ENCODE measurements around the gene DICER1.

Gene DICER1

DNA sequence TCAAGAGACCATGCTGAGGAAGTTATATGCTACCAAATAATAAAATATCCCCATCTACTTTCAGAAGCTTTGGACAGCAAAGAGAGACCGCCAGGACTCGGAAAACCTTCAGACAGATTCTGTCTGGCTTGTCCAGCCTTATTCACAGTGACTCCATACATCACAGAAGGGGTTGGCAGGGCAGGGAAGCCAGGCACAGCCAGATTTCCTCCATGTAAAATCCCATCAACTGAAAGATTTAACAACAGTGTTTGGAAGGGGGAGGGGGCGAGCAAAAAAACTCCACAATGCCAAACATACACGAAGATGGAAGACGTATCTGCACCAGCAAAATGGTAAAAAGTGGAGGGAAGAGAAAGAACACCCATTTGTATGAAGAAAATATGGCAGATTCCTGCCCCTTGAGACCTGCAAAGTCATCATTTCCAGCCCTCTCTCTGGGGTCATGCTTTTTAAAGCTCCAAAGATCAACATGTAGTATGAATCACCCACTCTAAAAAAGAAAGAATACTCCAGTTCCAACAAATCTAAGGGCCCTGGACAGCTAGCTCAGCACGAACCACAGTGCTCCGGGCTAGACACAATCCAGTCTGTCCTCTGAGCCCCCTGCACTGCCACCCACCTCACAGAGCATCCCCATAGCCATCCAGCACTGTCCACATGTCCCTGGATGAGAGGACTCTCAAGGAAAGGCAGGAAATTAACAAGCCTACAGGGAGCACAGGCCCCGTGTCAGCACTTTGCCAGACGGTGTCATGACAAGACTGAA, 116.4 kb downstream of the DICER1 start:
- DNase-seq (ENCODE audit: extremely low spot score) = no peak
- no peak for TF ChIP-seq ELF4 (IDR thresholded peaks at IDR 0.05)
- no peak for TF ChIP-seq SUZ12 (IDR thresholded peaks at IDR 0.05)
- TF ChIP-seq HDGF (IDR thresholded peaks at IDR 0.05; ENCODE audit: borderline replicate concordance) = no peak
- no peak for TF ChIP-seq CTBP1 (IDR thresholded peaks at IDR 0.05; ENCODE audit: borderline replicate concordance)
- TF ChIP-seq FOXK2 (IDR thresholded peaks at IDR 0.05) = no peak
- no peak for TF ChIP-seq L3MBTL2 (conservative IDR thresholded peaks at IDR 0.05)
- no peak for TF ChIP-seq FOXA1 (IDR thresholded peaks at IDR 0.05)
- no peak for TF ChIP-seq FOXM1 (IDR thresholded peaks at IDR 0.05; ENCODE audit: borderline replicate concordance)
- no peak for TF ChIP-seq ZNF384 (IDR thresholded peaks at IDR 0.05)
- no peak for TF ChIP-seq LEF1 (IDR thresholded peaks at IDR 0.05; ENCODE audit: borderline replicate concordance)
- TF ChIP-seq TARDBP (IDR thresholded peaks at IDR 0.05) = no peak
- TF ChIP-seq NFRKB (IDR thresholded peaks at IDR 0.05) = no peak
- TF ChIP-seq SP1 (IDR thresholded peaks at IDR 0.05) = no peak
- no peak for TF ChIP-seq BHLHE40 (IDR thresholded peaks at IDR 0.05; ENCODE audit: borderline replicate concordance)
- TF ChIP-seq, protein P1, sequence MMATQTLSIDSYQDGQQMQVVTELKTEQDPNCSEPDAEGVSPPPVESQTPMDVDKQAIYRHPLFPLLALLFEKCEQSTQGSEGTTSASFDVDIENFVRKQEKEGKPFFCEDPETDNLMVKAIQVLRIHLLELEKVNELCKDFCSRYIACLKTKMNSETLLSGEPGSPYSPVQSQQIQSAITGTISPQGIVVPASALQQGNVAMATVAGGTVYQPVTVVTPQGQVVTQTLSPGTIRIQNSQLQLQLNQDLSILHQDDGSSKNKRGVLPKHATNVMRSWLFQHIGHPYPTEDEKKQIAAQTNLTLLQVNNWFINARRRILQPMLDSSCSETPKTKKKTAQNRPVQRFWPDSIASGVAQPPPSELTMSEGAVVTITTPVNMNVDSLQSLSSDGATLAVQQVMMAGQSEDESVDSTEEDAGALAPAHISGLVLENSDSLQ (IDR thresholded peaks at IDR 0.05) = no peak
- no peak for TF ChIP-seq ARNT (IDR thresholded peaks at IDR 0.05)
- ChIA-PET CTCF (no interaction called here), POLR2A (no interaction called here)

DNA sequence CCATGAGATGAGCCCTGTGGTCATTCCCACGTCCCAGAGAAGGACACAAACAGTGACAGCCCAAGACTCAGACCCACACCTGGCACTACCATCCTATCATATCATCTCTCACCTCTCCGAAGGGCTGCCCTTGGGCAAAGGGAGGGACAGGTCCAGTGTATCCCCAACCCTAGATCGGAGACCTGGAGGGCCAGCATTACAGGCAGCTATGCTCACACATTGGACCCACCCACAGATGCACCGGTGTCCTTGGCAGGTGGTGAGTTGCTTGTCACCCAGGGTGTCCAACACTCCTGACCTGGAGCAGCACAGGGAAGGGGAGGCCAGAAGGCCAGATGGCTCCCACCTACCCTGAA, 117.4 kb downstream of the DICER1 start:
- TF ChIP-seq ZNF384 (IDR thresholded peaks at IDR 0.05) = no peak
- no peak for TF ChIP-seq FOXA1 (IDR thresholded peaks at IDR 0.05)
- TF ChIP-seq FOXM1 (IDR thresholded peaks at IDR 0.05; ENCODE audit: borderline replicate concordance) = no peak
- TF ChIP-seq L3MBTL2 (conservative IDR thresholded peaks at IDR 0.05) = no peak
- no peak for TF ChIP-seq NFRKB (IDR thresholded peaks at IDR 0.05)
- TF ChIP-seq TARDBP (IDR thresholded peaks at IDR 0.05) = no peak
- no peak for TF ChIP-seq ARNT (IDR thresholded peaks at IDR 0.05)
- ChIA-PET CTCF (no interaction called here), POLR2A (no interaction called here)
- DNase-seq (ENCODE audit: extremely low spot score) = no peak

DNA sequence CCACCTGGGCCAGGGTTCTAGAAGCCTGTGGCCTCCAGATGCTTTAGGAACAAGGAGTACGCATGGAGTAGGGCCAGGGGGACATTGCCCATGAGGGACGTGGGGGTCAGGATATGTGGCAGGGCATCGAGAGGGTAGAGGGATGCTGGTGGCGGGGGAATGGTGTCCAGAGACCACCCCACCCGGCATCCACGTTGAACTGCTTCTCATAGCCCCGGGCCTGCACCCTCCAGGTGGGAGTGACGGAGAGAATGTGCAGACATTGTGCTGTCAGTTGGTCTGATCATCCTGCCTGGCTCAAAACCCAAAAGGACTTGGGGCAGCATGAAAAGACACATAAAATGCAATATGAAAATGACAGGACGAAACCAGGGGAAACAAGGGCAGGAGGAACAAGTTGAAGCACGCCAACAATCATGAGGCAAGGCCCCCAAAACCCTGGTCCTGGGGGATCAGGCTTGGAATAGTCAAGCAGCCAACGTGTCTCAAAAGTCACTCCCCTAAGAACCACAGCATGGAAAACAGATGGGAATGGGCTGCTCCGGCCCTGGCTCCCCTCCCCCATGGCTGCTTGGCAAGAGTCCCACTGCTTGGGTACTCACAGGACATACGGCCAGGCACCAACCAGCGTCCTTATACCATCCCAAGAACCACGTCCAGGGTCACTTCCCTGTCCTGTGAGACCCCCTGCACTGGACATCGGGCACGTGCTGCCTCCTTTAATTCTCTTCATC, 117.9 kb downstream of the DICER1 start:
- no peak for DNase-seq (ENCODE audit: extremely low spot score)
- POLR2A ChIA-PET = no interaction called here
- TF ChIP-seq L3MBTL2 (conservative IDR thresholded peaks at IDR 0.05) (no peak), FOXK2 (IDR thresholded peaks at IDR 0.05) (no peak), SP1 (IDR thresholded peaks at IDR 0.05) (no peak), FOXM1 (IDR thresholded peaks at IDR 0.05; ENCODE audit: borderline replicate concordance) (no peak), TARDBP (IDR thresholded peaks at IDR 0.05) (no peak), LEF1 (IDR thresholded peaks at IDR 0.05; ENCODE audit: borderline replicate concordance) (no peak), ELF4 (IDR thresholded peaks at IDR 0.05) (no peak), CTBP1 (IDR thresholded peaks at IDR 0.05; ENCODE audit: borderline replicate concordance) (no peak), ZNF384 (IDR thresholded peaks at IDR 0.05) (no peak), SUZ12 (IDR thresholded peaks at IDR 0.05) (no peak), FOXA1 (IDR thresholded peaks at IDR 0.05) (no peak), BHLHE40 (IDR thresholded peaks at IDR 0.05; ENCODE audit: borderline replicate concordance) (no peak), HDGF (IDR thresholded peaks at IDR 0.05; ENCODE audit: borderline replicate concordance) (no peak), ARNT (IDR thresholded peaks at IDR 0.05) (no peak)
- CTCF ChIA-PET = no interaction called here

DNA sequence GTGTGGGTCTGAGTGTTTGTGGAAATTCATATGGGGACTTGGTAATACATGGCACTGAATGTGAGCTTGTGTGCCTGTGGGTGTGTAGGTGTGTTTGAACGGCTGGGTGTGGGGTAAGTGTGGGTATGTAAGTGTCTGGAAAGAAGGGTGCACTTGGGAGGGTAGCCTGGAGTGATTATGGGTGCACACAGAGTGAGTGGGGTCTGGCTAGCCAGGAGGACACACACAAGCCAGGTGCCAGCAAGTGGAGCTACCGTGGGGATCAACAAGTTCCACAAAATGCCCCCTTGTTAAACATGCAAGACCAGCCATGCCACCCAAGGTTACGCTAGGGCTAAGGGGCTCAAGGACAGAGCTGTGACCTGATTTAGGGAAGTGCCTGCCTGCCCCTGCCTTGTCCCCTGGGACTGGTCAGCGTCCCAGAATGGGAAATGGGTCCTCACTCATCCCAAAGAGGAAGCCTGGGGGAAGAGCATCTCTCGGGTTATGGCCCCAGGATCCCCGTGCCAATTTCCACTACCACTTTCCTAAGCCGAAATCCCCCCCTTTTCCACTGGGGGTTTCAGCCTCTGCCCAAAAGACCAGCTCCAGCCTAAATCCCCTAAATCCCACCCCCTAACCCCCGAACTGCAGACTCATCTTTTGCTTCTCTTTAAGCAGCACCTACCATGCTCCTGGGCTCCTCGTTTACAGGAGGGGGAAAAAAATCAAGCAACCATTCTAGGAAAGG, 118.6 kb downstream of the DICER1 start:
- POLR2A ChIA-PET = no interaction called here
- TF ChIP-seq NFRKB (IDR thresholded peaks at IDR 0.05) (no peak), FOXK2 (IDR thresholded peaks at IDR 0.05) (no peak), BHLHE40 (IDR thresholded peaks at IDR 0.05; ENCODE audit: borderline replicate concordance) (no peak), FOXA1 (IDR thresholded peaks at IDR 0.05) (no peak), ELF4 (IDR thresholded peaks at IDR 0.05) (no peak), LEF1 (IDR thresholded peaks at IDR 0.05; ENCODE audit: borderline replicate concordance) (no peak), TARDBP (IDR thresholded peaks at IDR 0.05) (no peak), L3MBTL2 (conservative IDR thresholded peaks at IDR 0.05) (no peak), SUZ12 (IDR thresholded peaks at IDR 0.05) (no peak), ARNT (IDR thresholded peaks at IDR 0.05) (no peak), HDGF (IDR thresholded peaks at IDR 0.05; ENCODE audit: borderline replicate concordance) (no peak), SP1 (IDR thresholded peaks at IDR 0.05) (no peak), ZNF384 (IDR thresholded peaks at IDR 0.05) (no peak), CTBP1 (IDR thresholded peaks at IDR 0.05; ENCODE audit: borderline replicate concordance) (no peak), FOXM1 (IDR thresholded peaks at IDR 0.05; ENCODE audit: borderline replicate concordance) (no peak)
- TF ChIP-seq, protein P1 (IDR thresholded peaks at IDR 0.05) = no peak
- CTCF ChIA-PET = no interaction called here
- DNase-seq (ENCODE audit: extremely low spot score) = no peak

DNA sequence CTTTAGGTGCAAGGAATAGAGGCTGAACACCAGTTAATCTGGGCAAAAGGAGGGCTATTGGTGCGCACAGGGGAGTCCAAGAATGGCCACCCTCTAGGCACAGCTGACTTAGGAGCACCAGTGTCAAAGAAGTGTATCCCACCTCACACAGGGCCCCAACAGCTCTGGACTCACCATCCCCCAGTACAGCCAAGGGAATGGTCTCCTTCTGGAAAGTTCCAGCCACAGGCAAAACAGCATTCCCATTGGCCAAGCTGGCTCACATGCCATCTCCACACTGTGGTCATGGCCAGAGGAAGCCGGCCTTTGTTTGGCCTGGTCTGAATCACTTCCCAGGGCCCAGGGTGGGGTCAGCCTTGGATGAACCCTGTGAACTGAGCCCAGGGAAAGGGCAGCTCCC, 120.1 kb downstream of the DICER1 start:
- ChIA-PET CTCF (no interaction called here), POLR2A (no interaction called here)
- TF ChIP-seq SUZ12 (IDR thresholded peaks at IDR 0.05) = no peak
- no peak for TF ChIP-seq LEF1 (IDR thresholded peaks at IDR 0.05; ENCODE audit: borderline replicate concordance)
- no peak for TF ChIP-seq L3MBTL2 (conservative IDR thresholded peaks at IDR 0.05)
- no peak for TF ChIP-seq ELF4 (IDR thresholded peaks at IDR 0.05)
- TF ChIP-seq ARNT (IDR thresholded peaks at IDR 0.05) = no peak
- no peak for DNase-seq (ENCODE audit: extremely low spot score)

Measured in HEK293T (cell line).